C4-2B (cell line): Measurements from ENCODE around the gene UBALD2.

Experiments
- CTCF ChIP-seq: fragments of 450-650 bp; conservative IDR thresholded peaks from 2 replicates; pipeline ENCODE4 v1.5.1; 2017; ENCODE audit warnings: mild to moderate bottlenecking
- ZFX ChIP-seq: fragments of 450-650 bp; IDR thresholded peaks from 2 replicates; pipeline ENCODE4 v1.6.1; 2017

- no peak for TF ChIP-seq CTCF
- no peak for TF ChIP-seq ZFX
Measured at GRCh38 chr17:76275382-76276068, 10.4 kb downstream of the UBALD2 start.
